Measurements from ENCODE around the gene ELOVL7.
A peak's percentile ranks its signal among the peaks of the same experiment; 100 is the strongest.
"Not testable (repeated sequence)": the region's sequence is repeated elsewhere in the genome, so short reads cannot be mapped to it uniquely, and the experiment has no call there.

Gene ELOVL7

GRCh38 chr5:60809891-60810425, 34.1 kb downstream of the ELOVL7 start:
- peak; percentile 51 for FAIRE-seq
- no peak for DNase-seq (ENCODE audit: insufficient read length)
- no peak for TF ChIP-seq POLR2A (IDR thresholded peaks at IDR 0.05; ENCODE audit: low read depth, low read length)
- no peak for TF ChIP-seq TAF1 (IDR thresholded peaks at IDR 0.05; ENCODE audit: borderline replicate concordance, low read depth, low read length)
- no peak for TF ChIP-seq POLR2AphosphoS5 (IDR thresholded peaks at IDR 0.05; ENCODE audit: low read depth, low read length)

- DNase-seq (ENCODE audit: insufficient read length), result no peak
- no peak for TF ChIP-seq TAF1 (IDR thresholded peaks at IDR 0.05; ENCODE audit: borderline replicate concordance, low read depth, low read length)
- no peak for TF ChIP-seq POLR2AphosphoS5 (IDR thresholded peaks at IDR 0.05; ENCODE audit: low read depth, low read length)
- no peak for TF ChIP-seq POLR2A (IDR thresholded peaks at IDR 0.05; ENCODE audit: low read depth, low read length)
- FAIRE-seq, result no peak
Observed at GRCh38 chr5:60806591-60807243, 37.4 kb downstream of the ELOVL7 start.

- DNase-seq (ENCODE audit: insufficient read length) (no peak), FAIRE-seq (no peak)
- TF ChIP-seq TAF1 (IDR thresholded peaks at IDR 0.05; ENCODE audit: borderline replicate concordance, low read depth, low read length) (no peak), POLR2AphosphoS5 (IDR thresholded peaks at IDR 0.05; ENCODE audit: low read depth, low read length) (no peak), POLR2A (IDR thresholded peaks at IDR 0.05; ENCODE audit: low read depth, low read length) (no peak)
Observed at GRCh38 chr5:60805463-60805862, 38.6 kb downstream of the ELOVL7 start.

- TF ChIP-seq POLR2AphosphoS5 (IDR thresholded peaks at IDR 0.05; ENCODE audit: low read depth, low read length), result no peak
- TF ChIP-seq POLR2A (IDR thresholded peaks at IDR 0.05; ENCODE audit: low read depth, low read length), result no peak
- no peak for TF ChIP-seq TAF1 (IDR thresholded peaks at IDR 0.05; ENCODE audit: borderline replicate concordance, low read depth, low read length)
- no peak for DNase-seq (ENCODE audit: insufficient read length)
- no peak for FAIRE-seq
Observed at GRCh38 chr5:60803712-60804111, 40.4 kb downstream of the ELOVL7 start.

- FAIRE-seq, result no peak
- TF ChIP-seq POLR2AphosphoS5 (IDR thresholded peaks at IDR 0.05; ENCODE audit: low read depth, low read length) (no peak), POLR2A (IDR thresholded peaks at IDR 0.05; ENCODE audit: low read depth, low read length) (no peak), TAF1 (IDR thresholded peaks at IDR 0.05; ENCODE audit: borderline replicate concordance, low read depth, low read length) (no peak)
Observed at GRCh38 chr5:60802986-60803385, 41.1 kb downstream of the ELOVL7 start.

GRCh38 chr5:60802226-60802625, 41.8 kb downstream of the ELOVL7 start:
- TF ChIP-seq POLR2AphosphoS5 (IDR thresholded peaks at IDR 0.05; ENCODE audit: low read depth, low read length), result no peak
- TF ChIP-seq TAF1 (IDR thresholded peaks at IDR 0.05; ENCODE audit: borderline replicate concordance, low read depth, low read length), result no peak
- TF ChIP-seq POLR2A (IDR thresholded peaks at IDR 0.05; ENCODE audit: low read depth, low read length), result no peak
- DNase-seq (ENCODE audit: insufficient read length) (no peak), FAIRE-seq (no peak)

More at GRCh38 chr5:60802986-60803385, 41.1 kb downstream of the ELOVL7 start:
- no peak for DNase-seq (ENCODE audit: insufficient read length)

- DNase-seq (ENCODE audit: insufficient read length) (no peak), FAIRE-seq (no peak)
- no peak for TF ChIP-seq TAF1 (IDR thresholded peaks at IDR 0.05; ENCODE audit: borderline replicate concordance, low read depth, low read length)
- TF ChIP-seq POLR2AphosphoS5 (IDR thresholded peaks at IDR 0.05; ENCODE audit: low read depth, low read length), result no peak
- TF ChIP-seq POLR2A (IDR thresholded peaks at IDR 0.05; ENCODE audit: low read depth, low read length), result no peak
Observed at GRCh38 chr5:60797482-60798153, 46.5 kb downstream of the ELOVL7 start.

GRCh38 chr5:60795424-60795950, 48.6 kb downstream of the ELOVL7 start:
- DNase-seq (ENCODE audit: insufficient read length), result not testable (repeated sequence)

GRCh38 chr5:60794691-60795090, 49.4 kb downstream of the ELOVL7 start:
- no peak for TF ChIP-seq POLR2AphosphoS5 (IDR thresholded peaks at IDR 0.05; ENCODE audit: low read depth, low read length)
- TF ChIP-seq TAF1 (IDR thresholded peaks at IDR 0.05; ENCODE audit: borderline replicate concordance, low read depth, low read length), result no peak
- TF ChIP-seq POLR2A (IDR thresholded peaks at IDR 0.05; ENCODE audit: low read depth, low read length), result no peak
- FAIRE-seq (no peak), DNase-seq (ENCODE audit: insufficient read length) (no peak)

More at GRCh38 chr5:60795424-60795950, 48.6 kb downstream of the ELOVL7 start:
- FAIRE-seq, result not testable (repeated sequence)

- TF ChIP-seq POLR2A (IDR thresholded peaks at IDR 0.05; ENCODE audit: low read depth, low read length) (no peak), POLR2AphosphoS5 (IDR thresholded peaks at IDR 0.05; ENCODE audit: low read depth, low read length) (no peak), TAF1 (IDR thresholded peaks at IDR 0.05; ENCODE audit: borderline replicate concordance, low read depth, low read length) (no peak)
- FAIRE-seq (no peak), DNase-seq (ENCODE audit: insufficient read length) (no peak)
Observed at GRCh38 chr5:60792438-60792837, 51.6 kb downstream of the ELOVL7 start.

GRCh38 chr5:60789551-60789950, 54.5 kb downstream of the ELOVL7 start:
- DNase-seq (ENCODE audit: insufficient read length) (no peak), FAIRE-seq (no peak)
- TF ChIP-seq TAF1 (IDR thresholded peaks at IDR 0.05; ENCODE audit: borderline replicate concordance, low read depth, low read length) (no peak), POLR2A (IDR thresholded peaks at IDR 0.05; ENCODE audit: low read depth, low read length) (no peak), POLR2AphosphoS5 (IDR thresholded peaks at IDR 0.05; ENCODE audit: low read depth, low read length) (no peak)

Measured in GM12892 (cell line).